HCT116 (cell line): ENCODE measurements around the gene C2CD2L. TPM values are rescaled to one million over a fixed set of nuclear protein-coding genes. Genes with fewer than 3 reads are reported as not detected.

Experiments used
- ATAC-seq: fragments of 200-7000 bp; cut with Tn5 transposase; 2 replicates; pipeline ENCODE4 v1.9.1; 2020; ENCODE audit warnings: mild to moderate bottlenecking, moderate library complexity
- BruUV-seq: library from RNA; stranded (reverse); fragments of 400-500 nt; replicated peaks from 2 replicates; lab custom pipeline; 2021; lab: Mats Ljungman, UMichigan
- CTCF ChIA-PET: fragments of 300-600 bp; sonication (Branson Sonifier 250); formaldehyde crosslinking; loops from one replicate; lab custom pipeline; 2021; ENCODE audit warnings: antibody characterized with exemption; lab: Charles Lee
- POLR2A ChIA-PET: fragments of 300-600, 350-600 bp; sonication (Branson Sonifier 250); formaldehyde crosslinking; loops from one replicate; lab custom pipeline; 2021; ENCODE audit warnings: antibody characterized with exemption; lab: Charles Lee
- RAD21 ChIA-PET, 2 experiments: fragments of 300-600 bp; sonication (Branson Sonifier 250); formaldehyde crosslinking; loops; one replicate each; lab custom pipeline; 2023; ENCODE audit warnings: low total read pairs in 2 of 2; ENCODE audit not compliant: uncharacterized antibody in 2 of 2, unreplicated experiment in 2 of 2, low non-redundant PET in 1 of 2; lab: Charles Lee
- DNase-seq: peaks from one replicate; pipeline ENCODE4 v3.0.0-alpha.2; 2010; ENCODE audit warnings: low read depth, low spot score
- H2AFZ ChIP-seq: fragments of 200-600 bp; shearing (Covaris generic), sonication (generic); 2 replicates; pipeline ENCODE4 v1.6.1; 2017; ENCODE audit warnings: low read depth, mixed run types, mixed read lengths, antibody characterized with exemption, low read length; ENCODE audit not compliant: poor library complexity, severe bottlenecking
- H3K27ac ChIP-seq: 2 replicates; pipeline ENCODE4 v1.5.1; 2012; ENCODE audit warnings: low read depth, low read length
- H3K27me3 ChIP-seq: fragments of 200-600 bp; sonication (generic); 2 replicates; pipeline ENCODE4 v1.6.1; 2016; ENCODE audit warnings: mixed run types, low read length, mixed read lengths; ENCODE audit not compliant: insufficient read depth
- H3K36me3 ChIP-seq, 2 experiments: fragments of 200-500 bp in 1 of 2; fragments of 200-600 bp in 1 of 2; sonication (Bioruptor generic) in 1 of 2; sonication (generic) in 1 of 2; 2 replicates each; pipeline versions ENCODE4 v1.5.1 to v1.6.1; 2014 to 2016; ENCODE audit warnings: low read length in 2 of 2, inconsistent platforms in 1 of 2, mixed read lengths in 1 of 2, mixed run types in 1 of 2; ENCODE audit not compliant: insufficient read depth in 2 of 2, control insufficient read depth in 1 of 2
- H3K4me1 ChIP-seq, 2 experiments: fragments of 200-600 bp in 1 of 2; sonication (generic) in 1 of 2; 2 replicates each; pipeline versions ENCODE4 v1.5.1 to v1.6.1; 2012 to 2017; ENCODE audit warnings: low read length in 2 of 2, inconsistent platforms in 1 of 2, mild to moderate bottlenecking in 1 of 2, mixed read lengths in 1 of 2, mixed run types in 1 of 2, moderate library complexity in 1 of 2; ENCODE audit not compliant: insufficient read depth in 2 of 2, control insufficient read depth in 1 of 2
- H3K4me2 ChIP-seq: fragments of 200-600 bp; sonication (generic); 2 replicates; pipeline ENCODE4 v1.6.1; 2017; ENCODE audit warnings: mixed run types, low read length, mixed read lengths
- H3K4me3 ChIP-seq, 2 experiments: fragments of 200-600 bp in 1 of 2; sonication (generic) in 1 of 2; replicated peaks in 1 of 2; 2 replicates each; pipeline ENCODE4 v1.5.1; 2011 to 2016; ENCODE audit warnings: low read length in 2 of 2, control low read depth in 1 of 2, low read depth in 1 of 2, mild to moderate bottlenecking in 1 of 2, mixed read lengths in 1 of 2, mixed run types in 1 of 2
- H3K79me2 ChIP-seq: fragments of 200-600 bp; sonication (generic); 2 replicates; pipeline ENCODE4 v1.6.1; 2017; ENCODE audit warnings: mild to moderate bottlenecking, mixed run types, low read length, moderate library complexity, mixed read lengths; ENCODE audit not compliant: insufficient read depth
- H3K9ac ChIP-seq: fragments of 200-600 bp; sonication (generic); 2 replicates; pipeline ENCODE4 v1.6.1; 2016; ENCODE audit warnings: low read length, mixed read lengths
- H3K9me2 ChIP-seq: fragments of 200-600 bp; sonication (generic), shearing (Covaris generic); 2 replicates; pipeline ENCODE4 v1.6.1; 2017; ENCODE audit warnings: mixed run types, mild to moderate bottlenecking, moderate library complexity; ENCODE audit not compliant: insufficient read depth
- H3K9me3 ChIP-seq, 2 experiments: fragments of 200-500 bp in 1 of 2; fragments of 200-600 bp in 1 of 2; sonication (Bioruptor generic) in 1 of 2; sonication (generic) in 1 of 2; 2 replicates each; pipeline ENCODE4 v1.6.1; 2014 to 2017; ENCODE audit warnings: low read length in 2 of 2, mixed read lengths in 2 of 2, inconsistent platforms in 1 of 2, low read depth in 1 of 2, mild to moderate bottlenecking in 1 of 2, mixed run types in 1 of 2, moderate library complexity in 1 of 2; ENCODE audit not compliant: control insufficient read depth in 1 of 2, insufficient read depth in 1 of 2
- H4K20me1 ChIP-seq: fragments of 200-600 bp; sonication (generic), shearing (Covaris generic); 2 replicates; pipeline ENCODE4 v1.6.1; 2017; ENCODE audit warnings: mixed run types, mild to moderate bottlenecking, moderate library complexity; ENCODE audit not compliant: insufficient read depth
- CTCF ChIP-seq, 3 experiments: fragments of 200-600 bp in 1 of 3; sonication (generic) in 1 of 3; IDR thresholded peaks in 2 of 3; conservative IDR thresholded peaks in 1 of 3; 2 replicates each; pipeline ENCODE4 v1.5.1; 2012 to 2017; ENCODE audit warnings: low read depth in 2 of 3, low read length in 2 of 3, antibody characterized with exemption in 1 of 3, borderline replicate concordance in 1 of 3, control low read depth in 1 of 3, mild to moderate bottlenecking in 1 of 3, mixed read lengths in 1 of 3, mixed run types in 1 of 3, moderate library complexity in 1 of 3; ENCODE audit not compliant: insufficient read depth in 1 of 3
- RAD21 ChIP-seq: IDR thresholded peaks from 2 replicates; pipeline ENCODE4 v1.6.1; 2012; ENCODE audit warnings: low read depth, mild to moderate bottlenecking
- intact Hi-C: fragments of 100-400 bp; cut with micrococcal nuclease; formaldehyde crosslinking; loops from 2 replicates; pipeline ENCODE4 v1.10.0; 2022
- total RNA-seq: library from RNA; stranded (reverse); gene quantifications from one replicate; pipeline ENCODE4 v1.2.1, GENCODE V29; 2021; ENCODE audit not compliant: unreplicated experiment

The C2CD2L gene
- total RNA-seq, 1 experiment from 2014 or later = 12.4 TPM

- ChIA-PET POLR2A (no interaction called here), CTCF (no interaction called here)
- BruUV-seq = no TSS peak
Observed at GRCh38 chr11:119100246-119100970, 6.7 kb upstream of the C2CD2L start.

More at GRCh38 chr11:119100246-119100970, 6.7 kb upstream of the C2CD2L start:
- no peaks in the 10 kb centered on the region for H4K20me1 ChIP-seq
- H3K4me3 ChIP-seq = peak overlapping the region; percentile 58 to 78
- peak overlapping the region; percentile 96 for H3K27ac ChIP-seq
- H3K27me3 ChIP-seq = no peaks in the 10 kb centered on the region
- no peak for TF ChIP-seq RAD21
- peak in 2 of 3 experiments; percentile 61 to 63; a peak in 4 of 6 replicates for TF ChIP-seq CTCF (IDR thresholded peaks at IDR 0.05 in 2 of 3, conservative IDR thresholded peaks at IDR 0.05 in 1 of 3; ENCODE audit: borderline replicate concordance in 1 of 3, insufficient read depth in 1 of 3, low read depth in 2 of 3, low read length in 2 of 3)
- TF ChIP-seq, all 23 proteins: peak for 1
- Histone ChIP-seq H3K9ac (peak overlapping the region; percentile 81), H3K9me3 (no peaks in the 10 kb centered on the region), H3K4me1 (peaks cover 30 to 40% of the 10 kb centered on the region in 2 experiments), H3K4me2 (peak overlapping the region; percentile 89), H3K79me2 (peaks cover 32% of the 10 kb centered on the region), H3K9me2 (no peaks in the 10 kb centered on the region), H2AFZ (no peak overlapping the region), H3K36me3 (peaks cover 10 to 25% of the 10 kb centered on the region in 2 experiments; a peak in 3 of 4 replicates)
- DNase-seq (peak; percentile 61), ATAC-seq (0 out of 2 replicates have a peak, but pooled peaks have one; percentile 3)
- intact Hi-C loops = loop anchor here (2.0 to 10.0 kb wide), 6 partner anchors 68 to 372 kb away; partner anchors contain the start of genes NLRX1 and USP2
- RAD21 ChIA-PET = no interaction called here
